Inflammatory macrophage treated with lipopolysaccharide for 4 hours (primary cell): ENCODE measurements around the gene CA10.

Experiments used
- DNase-seq: peaks from one replicate; pipeline ENCODE4 v3.0.0-alpha.2; 2020

Gene CA10

GRCh38 chr17:51759260-51759659 lies 399.3 kb downstream of the CA10 start:
- no peak for DNase-seq

GRCh38 chr17:51751072-51751471 lies 407.4 kb downstream of the CA10 start:
- DNase-seq: no peak

DNA sequence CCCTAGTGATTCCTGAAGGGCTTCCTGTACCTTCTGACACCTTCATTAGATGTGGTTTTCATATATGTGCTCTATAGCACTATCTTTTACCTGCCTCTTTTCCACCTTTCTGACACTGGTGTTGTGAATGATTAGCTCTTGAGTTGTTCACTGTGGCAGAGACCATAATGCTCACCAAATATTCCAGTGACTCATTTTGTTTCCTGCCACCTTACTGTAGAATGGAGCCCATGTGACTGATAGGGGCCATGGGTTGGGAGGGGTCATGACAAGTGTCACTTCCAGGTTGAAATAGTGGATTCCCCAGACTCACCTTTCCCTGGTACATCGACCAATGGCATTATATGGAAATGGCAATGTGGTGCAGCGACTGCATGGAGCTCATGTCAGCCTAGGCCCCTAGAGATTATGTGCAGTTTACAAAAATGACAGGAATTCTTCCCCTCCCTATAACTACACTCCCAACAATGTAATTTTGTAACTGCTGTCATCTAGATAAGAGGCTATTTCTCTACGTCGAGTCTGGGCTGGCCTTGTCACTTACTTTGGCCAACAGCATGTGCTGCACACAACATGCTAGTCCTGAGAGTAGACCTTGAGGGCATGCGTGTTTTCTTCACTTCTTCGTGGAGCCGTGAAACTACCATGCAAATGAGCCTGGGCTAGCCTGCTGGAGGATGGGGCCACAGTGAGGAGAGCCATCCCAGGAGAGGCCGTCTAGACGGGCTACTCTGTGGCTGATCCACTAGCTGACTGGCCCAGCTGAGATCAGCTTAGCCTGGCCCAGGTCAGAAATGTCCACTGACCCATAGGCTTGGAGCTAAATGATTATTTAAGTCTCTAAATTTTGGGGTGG lies 409.5 kb downstream of the CA10 start:
- no peak for DNase-seq

- no peak for DNase-seq
These were observed 412.1 kb downstream of the CA10 start for GRCh38 chr17:51746421-51746820.

DNA sequence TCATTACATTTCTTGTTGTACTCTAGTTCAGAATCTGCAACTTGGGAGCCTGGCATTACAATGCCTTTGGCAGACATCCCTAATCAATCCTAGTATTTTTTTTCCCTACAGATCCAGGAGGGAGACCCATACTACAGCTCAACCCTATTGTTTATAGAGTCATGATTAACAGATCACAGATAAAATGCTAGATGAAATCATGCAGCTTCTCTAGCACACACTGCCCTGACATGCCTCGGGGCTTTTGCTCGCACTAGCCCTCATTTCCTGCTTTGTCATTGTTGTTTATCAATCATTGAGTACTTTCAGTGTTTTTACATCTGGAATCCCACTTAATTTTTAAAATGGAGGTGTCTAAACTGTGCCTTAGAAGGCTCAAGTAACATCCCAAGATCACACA lies 412.5 kb downstream of the CA10 start:
- no peak for DNase-seq

- DNase-seq: no peak
These were observed 415.0 kb downstream of the CA10 start for GRCh38 chr17:51743477-51743876.

GRCh38 chr17:51742571-51742970 lies 415.9 kb downstream of the CA10 start:
- no peak for DNase-seq

DNA sequence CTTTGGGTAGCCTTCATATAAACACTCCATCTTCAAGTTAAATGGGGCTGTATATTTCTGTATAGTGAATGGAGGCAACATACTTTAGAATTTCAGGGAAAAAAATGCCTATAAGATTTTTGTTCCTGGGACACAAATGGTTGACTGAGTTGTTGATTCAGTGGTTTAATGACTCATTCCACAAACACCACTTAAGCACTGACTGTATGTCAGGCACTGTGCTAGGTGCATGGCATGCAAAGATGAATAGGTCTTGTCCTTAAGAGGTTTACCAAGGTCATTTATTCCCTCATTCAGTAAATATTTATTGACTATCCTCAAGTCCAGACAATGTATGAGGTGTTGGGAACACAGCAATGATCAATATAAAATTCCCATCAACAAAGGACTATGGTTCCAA lies 417.1 kb downstream of the CA10 start:
- no peak for DNase-seq

DNA sequence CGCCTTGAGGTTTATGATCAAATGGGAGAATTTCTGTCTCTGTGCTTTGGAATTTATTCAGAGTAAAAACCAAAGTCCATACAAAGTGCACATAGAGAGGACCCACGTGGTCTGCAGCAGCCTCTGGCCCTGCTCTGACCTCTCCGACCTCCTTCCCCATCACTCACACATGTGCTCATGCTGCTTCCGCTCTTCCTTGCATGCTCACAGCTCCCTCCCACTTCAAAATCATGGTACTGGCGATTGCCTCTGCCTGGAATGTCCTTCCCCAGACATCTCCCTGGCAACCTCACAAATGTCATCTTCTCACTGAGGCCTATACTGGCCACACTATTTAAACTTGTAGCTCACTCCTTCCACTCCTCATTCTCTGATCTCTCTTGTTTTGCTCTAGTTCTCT lies 418.0 kb downstream of the CA10 start:
- DNase-seq: no peak

DNA sequence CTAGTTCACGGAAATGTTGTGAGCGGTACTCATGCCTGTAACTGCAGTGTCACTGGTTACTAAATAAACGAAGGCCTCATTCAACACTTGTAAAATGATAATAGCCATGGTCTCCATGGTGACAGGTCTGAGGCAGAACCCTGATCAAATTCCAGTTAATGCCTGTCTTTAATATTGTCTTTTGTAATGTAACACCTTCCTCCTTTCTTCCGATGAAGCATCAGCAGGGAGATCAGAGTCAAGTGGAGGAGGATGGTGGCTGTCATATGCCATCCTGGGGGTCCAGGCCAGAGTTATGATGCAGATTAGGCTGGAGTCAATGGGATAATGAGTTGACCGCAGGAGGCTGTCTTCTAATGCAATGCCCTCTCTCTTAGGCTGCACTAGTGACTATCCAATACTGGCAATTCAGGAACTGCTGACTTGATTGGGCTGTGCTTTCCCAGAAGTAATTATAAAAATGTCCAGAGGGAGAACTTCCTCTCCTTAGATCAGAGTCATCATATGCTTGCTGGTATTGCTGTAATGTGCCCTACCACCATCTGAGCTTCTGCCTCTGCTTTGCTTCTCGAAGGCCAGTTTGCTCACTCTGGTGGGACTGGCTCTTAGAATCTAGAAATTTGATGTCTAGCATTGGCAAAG lies 419.1 kb downstream of the CA10 start:
- DNase-seq: no peak

- DNase-seq: no peak
These were observed 422.2 kb downstream of the CA10 start for GRCh38 chr17:51736356-51736755.

DNA sequence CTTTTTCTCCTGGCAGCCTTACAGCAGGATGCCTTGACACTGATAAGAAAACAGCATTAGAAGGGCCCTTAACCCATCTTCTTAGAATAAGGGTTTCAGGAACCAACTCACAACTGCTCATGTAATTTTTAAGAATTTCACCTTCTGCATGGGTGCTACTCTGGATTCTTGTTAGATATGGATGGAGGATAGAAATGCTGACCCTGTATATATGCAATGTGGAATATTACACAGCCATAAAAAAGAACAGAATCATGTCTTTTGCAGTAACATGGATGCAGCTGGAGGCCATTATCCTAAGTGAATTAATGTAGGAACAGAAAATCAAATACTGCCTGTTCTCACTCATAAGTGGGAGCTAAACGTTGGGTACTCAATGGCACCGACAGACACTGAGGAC lies 423.5 kb downstream of the CA10 start:
- DNase-seq: no peak

- no peak for DNase-seq
These were observed 424.1 kb downstream of the CA10 start for GRCh38 chr17:51734462-51734861.

- DNase-seq: no peak
These were observed 425.3 kb downstream of the CA10 start for GRCh38 chr17:51733166-51733565.

- DNase-seq: no peak
These were observed 426.4 kb downstream of the CA10 start for GRCh38 chr17:51731941-51732722.

DNA sequence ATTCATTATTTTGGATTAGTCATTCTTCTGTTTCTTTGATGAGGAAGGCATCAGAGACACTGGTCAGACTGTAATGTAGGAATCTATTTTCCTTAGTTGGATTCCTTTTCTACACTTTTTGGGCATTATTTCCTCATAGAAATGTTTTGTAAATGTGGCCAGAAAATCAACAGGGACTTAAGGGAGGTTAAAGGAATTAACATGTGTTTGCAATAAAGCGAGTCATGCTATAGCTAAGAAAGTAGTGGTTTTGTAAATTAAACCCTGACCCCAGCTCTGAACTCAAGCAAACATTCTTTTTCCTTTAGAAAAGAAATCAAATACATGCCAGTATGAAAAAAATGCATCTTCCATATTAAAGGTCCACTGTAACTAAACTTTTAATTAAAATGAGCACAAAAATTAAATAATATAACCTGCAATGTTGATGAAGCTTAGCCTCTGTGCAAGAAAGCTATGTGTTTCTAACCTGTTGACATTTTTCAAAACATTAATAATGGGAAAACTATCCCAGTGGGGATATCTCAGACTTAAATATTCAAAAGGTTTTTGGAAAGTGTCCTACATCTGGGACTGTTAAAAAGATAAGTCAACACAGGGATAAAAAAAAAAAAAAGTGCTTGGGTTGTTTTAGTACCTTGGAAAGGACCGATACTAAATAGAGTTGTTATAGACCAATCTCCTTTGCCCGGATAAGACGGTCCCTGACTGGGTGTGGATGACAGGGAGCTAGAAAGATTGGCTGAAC lies 428.0 kb downstream of the CA10 start:
- DNase-seq: no peak

DNA sequence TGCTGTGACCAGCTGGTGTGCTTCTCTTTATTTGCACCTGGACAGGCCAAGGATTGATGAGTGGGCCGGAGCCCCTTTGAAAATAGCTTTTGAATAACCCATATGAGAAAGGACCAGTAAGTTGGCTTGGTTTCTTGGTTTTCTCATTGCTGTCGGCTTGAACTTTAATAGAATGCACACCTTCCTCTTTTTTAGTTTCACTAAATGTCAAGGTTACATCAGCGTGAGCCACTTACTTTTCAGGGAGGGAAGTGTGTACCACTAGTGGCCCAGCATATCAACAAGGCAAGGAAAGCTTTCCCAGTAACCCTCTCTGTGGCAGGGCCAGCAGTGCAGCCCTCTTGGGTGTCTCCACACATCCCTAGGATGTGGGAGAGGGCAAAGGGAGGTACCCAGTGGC lies 433.3 kb downstream of the CA10 start:
- DNase-seq: no peak

GRCh38 chr17:51724043-51724580 lies 434.4 kb downstream of the CA10 start:
- no peak for DNase-seq

DNA sequence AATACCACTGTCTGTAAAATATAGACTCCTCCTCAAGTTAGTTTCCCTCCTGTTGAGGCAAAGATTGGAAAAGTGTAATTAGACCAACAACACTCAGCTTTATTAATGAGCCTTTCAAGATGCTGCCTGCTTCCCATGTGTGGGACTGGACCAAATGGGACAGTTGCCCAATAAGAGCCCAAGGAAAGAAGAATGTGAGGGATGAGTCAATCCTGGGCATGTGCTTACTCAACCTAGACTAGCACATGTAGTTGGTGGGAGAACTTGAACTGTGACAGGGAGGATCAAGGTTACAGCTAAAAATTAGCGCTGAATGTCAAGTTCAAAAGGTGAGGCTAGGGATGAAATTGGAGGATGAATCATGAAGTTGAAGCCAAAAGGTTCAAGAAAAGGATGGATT lies 435.5 kb downstream of the CA10 start:
- DNase-seq: no peak

- DNase-seq: no peak
These were observed 436.8 kb downstream of the CA10 start for GRCh38 chr17:51721730-51722129.

GRCh38 chr17:51720439-51720838 lies 438.1 kb downstream of the CA10 start:
- DNase-seq: no peak

GRCh38 chr17:51718983-51719382 lies 439.5 kb downstream of the CA10 start:
- no peak for DNase-seq

- no peak for DNase-seq
These were observed 446.9 kb downstream of the CA10 start for GRCh38 chr17:51711581-51711980.
